Measurements from ENCODE around the gene RHOD. TPM values are rescaled to one million over a fixed set of nuclear protein-coding genes. Genes with fewer than 3 reads are reported as not detected.

Gene RHOD
- polyA plus RNA-seq, 2 donors = 194 to 213 TPM

GRCh38 chr11:67045314-67045713, 11.3 kb upstream of the RHOD start:
- H3K27me3 ChIP-seq (ENCODE audit: control insufficient read depth in 1 of 2, insufficient read depth in 2 of 2, low read length in 2 of 2) = no peaks in the 10 kb centered on the region
- 49 to 65% methylated on average over 14 of the region's 14 CpGs for WGBS, 2 donors
- H3K4me1 ChIP-seq (ENCODE audit: control insufficient read depth in 2 of 2, insufficient read depth in 2 of 2, low read length in 1 of 2) = no peaks in the 10 kb centered on the region
- H3K9me3 ChIP-seq (ENCODE audit: control insufficient read depth in 2 of 2, insufficient read depth in 1 of 2, low read depth in 1 of 2, low read length in 1 of 2) = no peaks in the 10 kb centered on the region
- no peak overlapping the region for H3K4me3 ChIP-seq (ENCODE audit: low read depth in 1 of 2, low read length in 2 of 2)
- H3K27ac ChIP-seq (ENCODE audit: low read depth in 2 of 2, low read length in 1 of 2) = no peak overlapping the region
- no peaks in the 10 kb centered on the region for H3K36me3 ChIP-seq (ENCODE audit: control insufficient read depth in 2 of 2, insufficient read depth in 2 of 2, low read length in 1 of 2)

- 89 to 93% methylated on average over 22 of the region's 22 CpGs for WGBS, 2 donors
- Histone ChIP-seq H3K27me3 (ENCODE audit: control insufficient read depth in 1 of 2, insufficient read depth in 2 of 2, low read length in 2 of 2) (no peaks in the 10 kb centered on the region), H3K27ac (ENCODE audit: low read depth in 2 of 2, low read length in 1 of 2) (no peak overlapping the region), H3K9me3 (ENCODE audit: control insufficient read depth in 2 of 2, insufficient read depth in 1 of 2, low read depth in 1 of 2, low read length in 1 of 2) (no peaks in the 10 kb centered on the region), H3K4me3 (ENCODE audit: low read depth in 1 of 2, low read length in 2 of 2) (no peak overlapping the region), H3K4me1 (ENCODE audit: control insufficient read depth in 2 of 2, insufficient read depth in 2 of 2, low read length in 1 of 2) (no peaks in the 10 kb centered on the region), H3K36me3 (ENCODE audit: control insufficient read depth in 2 of 2, insufficient read depth in 2 of 2, low read length in 1 of 2) (no peaks in the 10 kb centered on the region)
These were observed 8.0 kb upstream of the RHOD start for GRCh38 chr11:67048515-67049130.

- WGBS, 2 donors = 86 to 91% methylated on average over 3 of the region's 3 CpGs
- Histone ChIP-seq H3K36me3 (ENCODE audit: control insufficient read depth in 2 of 2, insufficient read depth in 2 of 2, low read length in 1 of 2) (no peaks in the 10 kb centered on the region), H3K9me3 (ENCODE audit: control insufficient read depth in 2 of 2, insufficient read depth in 1 of 2, low read depth in 1 of 2, low read length in 1 of 2) (no peaks in the 10 kb centered on the region), H3K4me3 (ENCODE audit: low read depth in 1 of 2, low read length in 2 of 2) (no peak overlapping the region), H3K27ac (ENCODE audit: low read depth in 2 of 2, low read length in 1 of 2) (no peak overlapping the region), H3K27me3 (ENCODE audit: control insufficient read depth in 1 of 2, insufficient read depth in 2 of 2, low read length in 2 of 2) (no peaks in the 10 kb centered on the region), H3K4me1 (ENCODE audit: control insufficient read depth in 2 of 2, insufficient read depth in 2 of 2, low read length in 1 of 2) (peaks cover 0 to 2% of the 10 kb centered on the region in 2 donors)
These were observed 6.5 kb upstream of the RHOD start for GRCh38 chr11:67050139-67050538.

- H3K36me3 ChIP-seq (ENCODE audit: control insufficient read depth in 2 of 2, insufficient read depth in 2 of 2, low read length in 1 of 2) = no peaks in the 10 kb centered on the region
- H3K27me3 ChIP-seq (ENCODE audit: control insufficient read depth in 1 of 2, insufficient read depth in 2 of 2, low read length in 2 of 2) = no peaks in the 10 kb centered on the region
- H3K27ac ChIP-seq (ENCODE audit: low read depth in 2 of 2, low read length in 1 of 2) = no peak overlapping the region
- H3K4me3 ChIP-seq (ENCODE audit: low read depth in 1 of 2, low read length in 2 of 2) = no peak overlapping the region
- H3K9me3 ChIP-seq (ENCODE audit: control insufficient read depth in 2 of 2, insufficient read depth in 1 of 2, low read depth in 1 of 2, low read length in 1 of 2) = no peaks in the 10 kb centered on the region
- WGBS, 2 donors = 90 to 92% methylated on average over 9 of the region's 9 CpGs
- peaks cover 0 to 10% of the 10 kb centered on the region in 2 donors for H3K4me1 ChIP-seq (ENCODE audit: control insufficient read depth in 2 of 2, insufficient read depth in 2 of 2, low read length in 1 of 2)
These were observed 5.3 kb upstream of the RHOD start for GRCh38 chr11:67051180-67051893.

GRCh38 chr11:67051945-67052488, 4.6 kb upstream of the RHOD start:
- 87 to 88% methylated on average over 4 of the region's 4 CpGs for WGBS, 2 donors
- Histone ChIP-seq H3K27ac (ENCODE audit: low read depth in 2 of 2, low read length in 1 of 2) (no peak overlapping the region), H3K9me3 (ENCODE audit: control insufficient read depth in 2 of 2, insufficient read depth in 1 of 2, low read depth in 1 of 2, low read length in 1 of 2) (no peaks in the 10 kb centered on the region), H3K4me3 (ENCODE audit: low read depth in 1 of 2, low read length in 2 of 2) (no peak overlapping the region), H3K4me1 (ENCODE audit: control insufficient read depth in 2 of 2, insufficient read depth in 2 of 2, low read length in 1 of 2) (peaks cover 0 to 10% of the 10 kb centered on the region in 2 donors), H3K27me3 (ENCODE audit: control insufficient read depth in 1 of 2, insufficient read depth in 2 of 2, low read length in 2 of 2) (no peaks in the 10 kb centered on the region), H3K36me3 (ENCODE audit: control insufficient read depth in 2 of 2, insufficient read depth in 2 of 2, low read length in 1 of 2) (no peaks in the 10 kb centered on the region)

GRCh38 chr11:67052891-67053290, 3.8 kb upstream of the RHOD start:
- no peaks in the 10 kb centered on the region for H3K9me3 ChIP-seq (ENCODE audit: control insufficient read depth in 2 of 2, insufficient read depth in 1 of 2, low read depth in 1 of 2, low read length in 1 of 2)
- peaks cover 0 to 14% of the 10 kb centered on the region in 2 donors for H3K4me1 ChIP-seq (ENCODE audit: control insufficient read depth in 2 of 2, insufficient read depth in 2 of 2, low read length in 1 of 2)
- H3K36me3 ChIP-seq (ENCODE audit: control insufficient read depth in 2 of 2, insufficient read depth in 2 of 2, low read length in 1 of 2) = no peaks in the 10 kb centered on the region
- H3K27me3 ChIP-seq (ENCODE audit: control insufficient read depth in 1 of 2, insufficient read depth in 2 of 2, low read length in 2 of 2) = no peaks in the 10 kb centered on the region
- no peak overlapping the region for H3K4me3 ChIP-seq (ENCODE audit: low read depth in 1 of 2, low read length in 2 of 2)
- WGBS, 2 donors = 57 to 66% methylated on average over 5 of the region's 5 CpGs
- peak overlapping the region in 1 of 2 donors; percentile 69 for H3K27ac ChIP-seq (ENCODE audit: low read depth in 2 of 2, low read length in 1 of 2)

- Histone ChIP-seq H3K9me3 (ENCODE audit: control insufficient read depth in 2 of 2, insufficient read depth in 1 of 2, low read depth in 1 of 2, low read length in 1 of 2) (no peaks in the 10 kb centered on the region), H3K27me3 (ENCODE audit: control insufficient read depth in 1 of 2, insufficient read depth in 2 of 2, low read length in 2 of 2) (no peaks in the 10 kb centered on the region), H3K4me3 (ENCODE audit: low read depth in 1 of 2, low read length in 2 of 2) (no peak overlapping the region), H3K36me3 (ENCODE audit: control insufficient read depth in 2 of 2, insufficient read depth in 2 of 2, low read length in 1 of 2) (peaks cover 0 to 3% of the 10 kb centered on the region in 2 donors), H3K4me1 (ENCODE audit: control insufficient read depth in 2 of 2, insufficient read depth in 2 of 2, low read length in 1 of 2) (peaks cover 0 to 14% of the 10 kb centered on the region in 2 donors), H3K27ac (ENCODE audit: low read depth in 2 of 2, low read length in 1 of 2) (peak overlapping the region; percentile 91 to 97)
- 25 to 27% methylated on average over 7 of the region's 7 CpGs for WGBS, 2 donors
These were observed 2.7 kb upstream of the RHOD start for GRCh38 chr11:67053896-67054329.

GRCh38 chr11:67054346-67054835, 2.3 kb upstream of the RHOD start:
- Histone ChIP-seq H3K4me1 (ENCODE audit: control insufficient read depth in 2 of 2, insufficient read depth in 2 of 2, low read length in 1 of 2) (peaks cover 0 to 14% of the 10 kb centered on the region in 2 donors), H3K27me3 (ENCODE audit: control insufficient read depth in 1 of 2, insufficient read depth in 2 of 2, low read length in 2 of 2) (no peaks in the 10 kb centered on the region), H3K27ac (ENCODE audit: low read depth in 2 of 2, low read length in 1 of 2) (peak overlapping the region; percentile 91 to 97), H3K36me3 (ENCODE audit: control insufficient read depth in 2 of 2, insufficient read depth in 2 of 2, low read length in 1 of 2) (peaks cover 0 to 3% of the 10 kb centered on the region in 2 donors), H3K4me3 (ENCODE audit: low read depth in 1 of 2, low read length in 2 of 2) (no peak overlapping the region), H3K9me3 (ENCODE audit: control insufficient read depth in 2 of 2, insufficient read depth in 1 of 2, low read depth in 1 of 2, low read length in 1 of 2) (no peaks in the 10 kb centered on the region)
- 66% methylated on average over 9 of the region's 9 CpGs for WGBS, 2 donors

- peak overlapping the region in 1 of 2 donors; percentile 30 for H3K4me3 ChIP-seq (ENCODE audit: low read depth in 1 of 2, low read length in 2 of 2)
These were observed 1.7 kb upstream of the RHOD start for GRCh38 chr11:67054836-67055523.

More at GRCh38 chr11:67054836-67055523, 1.7 kb upstream of the RHOD start:
- Histone ChIP-seq H3K9me3 (ENCODE audit: control insufficient read depth in 2 of 2, insufficient read depth in 1 of 2, low read depth in 1 of 2, low read length in 1 of 2) (no peaks in the 10 kb centered on the region), H3K4me1 (ENCODE audit: control insufficient read depth in 2 of 2, insufficient read depth in 2 of 2, low read length in 1 of 2) (peaks cover 2 to 14% of the 10 kb centered on the region in 2 donors), H3K27ac (ENCODE audit: low read depth in 2 of 2, low read length in 1 of 2) (peak overlapping the region; percentile 97 to 99), H3K27me3 (ENCODE audit: control insufficient read depth in 1 of 2, insufficient read depth in 2 of 2, low read length in 2 of 2) (no peaks in the 10 kb centered on the region), H3K36me3 (ENCODE audit: control insufficient read depth in 2 of 2, insufficient read depth in 2 of 2, low read length in 1 of 2) (peaks cover 0 to 3% of the 10 kb centered on the region in 2 donors)
- 45 to 55% methylated on average over 10 of the region's 10 CpGs for WGBS, 2 donors
